K562 (cell line): Measurements from ENCODE around the gene CACNA2D4. TPM values are rescaled to one million over a fixed set of nuclear protein-coding genes. Genes with fewer than 3 reads are reported as not detected.

ENCODE experiments used
- ATAC-seq: fragments of 200-7000 bp; cut with Tn5 transposase; 3 replicates; pipeline ENCODE4 v1.9.1; 2020; ENCODE audit warnings: moderate library complexity
- BruUV-seq: library from RNA; stranded (reverse); fragments of 400-500 nt; replicated peaks from 2 replicates; lab custom pipeline; 2021; lab: Mats Ljungman, UMichigan
- CTCF ChIA-PET: fragments of 300-600 bp; formaldehyde crosslinking; extraction: SDS; loops from one replicate; lab custom pipeline; 2021; ENCODE audit warnings: low intra/inter-chr PET ratio; lab: Yijun Ruan, JAX
- POLR2A ChIA-PET: fragments of 300-600, 350-650 bp; sonication (Branson Sonifier 250); formaldehyde crosslinking; extraction: SDS; loops from one replicate; lab custom pipeline; 2021; ENCODE audit warnings: antibody characterized with exemption, inconsistent platforms; lab: Yijun Ruan, JAX
- DNase-seq, 4 experiments: peaks; one replicate each; pipeline versions ENCODE4 v3.0.0 to v3.0.0-alpha.2; 2011 to 2018; ENCODE audit warnings: low spot score in 3 of 4, mixed read lengths in 3 of 4; ENCODE audit errors: extremely low read depth in 1 of 4
- FAIRE-seq: peaks from 2 replicates; lab custom pipeline; 2011; peaks lifted over from hg19 to GRCh38; lab: Jason Lieb, UNC
- H2AFZ ChIP-seq: 2 replicates; pipeline ENCODE4 v1.6.0; 2011; ENCODE audit warnings: low read depth, low read length, control low read depth, inconsistent platforms
- H3K27ac ChIP-seq: fragments of 200-600 bp; 3 replicates; pipeline ENCODE4 v1.8.0; 2011; ENCODE audit warnings: low read depth, mild to moderate bottlenecking, control low read depth, inconsistent platforms, low read length, moderate library complexity, mixed read lengths; ENCODE audit errors: extremely low read depth
- H3K27me3 ChIP-seq, 2 experiments: fragments of 300-600 bp in 1 of 2; 2 replicates in 1 of 2; 3 replicates in 1 of 2; pipeline versions ENCODE4 v1.6.0 to v1.8.0; 2011; ENCODE audit warnings: inconsistent platforms in 2 of 2, low read length in 2 of 2, mild to moderate bottlenecking in 1 of 2, mixed read lengths in 1 of 2, moderate library complexity in 1 of 2; ENCODE audit not compliant: control insufficient read depth in 2 of 2, insufficient read depth in 2 of 2
- H3K36me3 ChIP-seq: fragments of 300-600 bp; 3 replicates; pipeline ENCODE4 v1.8.0; 2011; ENCODE audit warnings: mild to moderate bottlenecking, low read length, inconsistent platforms; ENCODE audit not compliant: control insufficient read depth, insufficient read depth
- H3K4me1 ChIP-seq, 2 experiments: fragments of 200-600 bp in 1 of 2; replicated peaks in 1 of 2; 2 replicates in 1 of 2; 3 replicates in 1 of 2; pipeline versions ENCODE4 v1.5.1 to v1.8.0; 2011; ENCODE audit warnings: inconsistent platforms in 2 of 2, low read length in 2 of 2, mild to moderate bottlenecking in 1 of 2, mixed read lengths in 1 of 2, moderate library complexity in 1 of 2; ENCODE audit not compliant: control insufficient read depth in 2 of 2, insufficient read depth in 2 of 2
- H3K4me2 ChIP-seq: 2 replicates; pipeline ENCODE4 v1.6.1; 2011; ENCODE audit warnings: low read length, control low read depth, inconsistent platforms, mixed read lengths; ENCODE audit not compliant: insufficient read depth
- H3K4me3 ChIP-seq: fragments of 200-600 bp; sonication (generic), shearing (Covaris generic); 2 replicates; pipeline ENCODE4 v1.5.1; 2016; ENCODE audit warnings: control low read depth, inconsistent platforms
- H3K79me2 ChIP-seq: fragments of 200-600 bp; 3 replicates; pipeline ENCODE4 v1.8.0; 2011; ENCODE audit warnings: low read length, inconsistent platforms; ENCODE audit not compliant: control insufficient read depth, insufficient read depth
- H3K9ac ChIP-seq, 2 experiments: 2 replicates each; pipeline versions ENCODE4 v1.6.0 to v1.6.1; 2011; ENCODE audit warnings: low read depth in 2 of 2, low read length in 2 of 2, control low read depth in 1 of 2, inconsistent platforms in 1 of 2, mild to moderate bottlenecking in 1 of 2, mixed read lengths in 1 of 2; ENCODE audit not compliant: insufficient read depth in 1 of 2
- H3K9me1 ChIP-seq: one replicate; pipeline ENCODE4 v1.6.0; 2011; ENCODE audit warnings: inconsistent platforms, mild to moderate bottlenecking, low read length, moderate library complexity; ENCODE audit not compliant: control insufficient read depth, insufficient read depth
- H3K9me3 ChIP-seq: replicated peaks from 2 replicates; pipeline ENCODE4 v1.5.1; 2011; ENCODE audit warnings: low read depth, low read length, inconsistent platforms; ENCODE audit not compliant: control insufficient read depth, insufficient read depth
- H4K20me1 ChIP-seq: replicated peaks from 2 replicates; pipeline ENCODE4 v1.6.1; 2011; ENCODE audit warnings: low read length, inconsistent platforms, mixed read lengths; ENCODE audit not compliant: control insufficient read depth, insufficient read depth
- BRF1 ChIP-seq: IDR thresholded peaks from 3 replicates; pipeline ENCODE4 v1.6.1; 2011; ENCODE audit warnings: borderline replicate concordance, mild to moderate bottlenecking; ENCODE audit not compliant: insufficient read length; ENCODE audit errors: extremely low read depth
- CSDE1 ChIP-seq, 2 experiments: fragments of 450-650 bp; IDR thresholded peaks; 2 replicates each; pipeline ENCODE4 v1.6.1; 2016; ENCODE audit warnings: mild to moderate bottlenecking in 1 of 2
- FOSL1 ChIP-seq: fragments of 200-800 bp; sonication (Bioruptor generic); conservative IDR thresholded peaks from 2 replicates; pipeline ENCODE4 v1.6.1; 2016; ENCODE audit warnings: missing genetic modification characterization, missing compliant biosample characterization
- FOXP1 ChIP-seq: sonication (generic); formaldehyde crosslinking; IDR thresholded peaks from 2 replicates; pipeline ENCODE4 v1.8.0; 2022; ENCODE audit warnings: mild to moderate bottlenecking, missing genetic modification reagents
- ILK ChIP-seq: fragments of 450-650 bp; IDR thresholded peaks from 2 replicates; pipeline ENCODE4 v1.6.1; 2016; ENCODE audit warnings: missing genetic modification characterization, low read depth, mild to moderate bottlenecking, missing compliant biosample characterization, moderate library complexity, borderline replicate concordance
- MTA2 ChIP-seq: fragments of 450-650 bp; IDR thresholded peaks from 2 replicates; pipeline ENCODE4 v1.6.1; 2016; ENCODE audit warnings: low read depth
- RAD21 ChIP-seq, 2 experiments: fragments of 250-450 bp in 1 of 2; fragments of 450-650 bp in 1 of 2; sonication (Bioruptor Pico) in 1 of 2; formaldehyde crosslinking in 1 of 2; IDR thresholded peaks in 1 of 2; conservative IDR thresholded peaks in 1 of 2; 2 replicates each; pipeline versions ENCODE4 v1.4.0 to v1.8.0; 2020 to 2022; ENCODE audit warnings: mild to moderate bottlenecking in 2 of 2, moderate library complexity in 1 of 2
- RBFOX2 ChIP-seq: fragments of 200-400 bp; formaldehyde crosslinking; IDR thresholded peaks from 2 replicates; pipeline ENCODE4 v1.6.1; 2017; ENCODE audit warnings: low read depth, mild to moderate bottlenecking, low read length, moderate library complexity
- RFX5 ChIP-seq: IDR thresholded peaks from 2 replicates; pipeline ENCODE4 v1.6.1; 2011; ENCODE audit warnings: low read depth, mild to moderate bottlenecking, improper control_type of control experiment, low read length
- TAF1 ChIP-seq: IDR thresholded peaks from 2 replicates; pipeline ENCODE4 v1.6.1; 2011; ENCODE audit warnings: mild to moderate bottlenecking, low read length, moderate library complexity; ENCODE audit not compliant: insufficient read depth, control insufficient read depth, severe bottlenecking; ENCODE audit errors: extremely low read depth
- TAF7 ChIP-seq: fragments of 450-650 bp; IDR thresholded peaks from 2 replicates; pipeline ENCODE4 v1.6.1; 2016; ENCODE audit warnings: missing genetic modification characterization, missing compliant biosample characterization
- ZNF347 ChIP-seq: fragments of 450-650 bp; formaldehyde crosslinking; IDR thresholded peaks from 2 replicates; pipeline ENCODE4 v1.4.0; 2020; ENCODE audit warnings: low read depth, mild to moderate bottlenecking, moderate library complexity
- ZNF445 ChIP-seq: fragments of 250-450 bp; sonication (Bioruptor Pico); IDR thresholded peaks from 2 replicates; pipeline ENCODE4 v1.4.0; 2020; ENCODE audit warnings: low read depth, mild to moderate bottlenecking, moderate library complexity
- ZNF583 ChIP-seq: fragments of 250-450 bp; sonication (Bioruptor Pico); IDR thresholded peaks from 2 replicates; pipeline ENCODE4 v1.4.0; 2020
- ZNF778 ChIP-seq: fragments of 450-650 bp; formaldehyde crosslinking; IDR thresholded peaks from 2 replicates; pipeline ENCODE4 v1.4.0; 2020; ENCODE audit warnings: mild to moderate bottlenecking, moderate library complexity
- WGBS: fragments of 100-300 bp; shearing (Covaris generic); methylation state at CpG from one replicate; pipeline ENCODE4 v1.1.6; 2016; ENCODE audit warnings: low coverage, mixed read lengths; ENCODE audit not compliant: insufficient coverage; ENCODE audit errors: missing lambda C conversion rate; 5-methylcytosine and 5-hydroxymethylcytosine counted together
- in situ Hi-C: fragments of 300-500 bp; cut with MboI; formaldehyde crosslinking; loops from 4 replicates; pipeline ENCODE4 v1.15.0; 2018; ENCODE audit warnings: inconsistent platforms, mixed read lengths
- intact Hi-C: fragments of 100-400 bp; cut with micrococcal nuclease; formaldehyde crosslinking; loops from 2 replicates; pipeline ENCODE4 v1.14.2; 2022
- polyA plus RNA-seq, 8 experiments: library from polyadenylated mRNA; depleted of rRNA in 4 of 8; stranded (reverse) in 5 of 8; unstranded in 3 of 8; fragments of >200 nt; fragmentation: Nextera tagmentation in 2 of 8; fragmentation: Illumina TruSeq in 1 of 8; extraction: Ambion mirVana in 2 of 8; extraction: Trizol in 1 of 8; gene quantifications; 2 replicates each; pipeline versions ENCODE4 v1.2.1 to v1.2.3, GENCODE V29; 2011 to 2014; ENCODE audit warnings: inconsistent platforms in 1 of 8, missing spikeins in 1 of 8
- total RNA-seq, 7 experiments: library from RNA; depleted of rRNA in 6 of 7; stranded (reverse); fragments of >200 nt in 6 of 7; fragmentation: Illumina TruSeq in 2 of 7; extraction: Trizol in 2 of 7; gene quantifications; 2 replicates each; pipeline versions ENCODE4 v1.2.1 to v1.2.3, GENCODE V29; 2011 to 2021; ENCODE audit warnings: low replicate concordance in 1 of 7
- TF ChIP-seq, protein P1 (sequence below): sonication (generic); formaldehyde crosslinking; IDR thresholded peaks from 2 replicates; pipeline ENCODE4 v1.8.1; 2023; ENCODE audit warnings: mild to moderate bottlenecking, missing genetic modification reagents
- TF ChIP-seq, protein P2 (sequence below): sonication (generic); formaldehyde crosslinking; IDR thresholded peaks from 2 replicates; pipeline ENCODE4 v1.8.0; 2022; ENCODE audit warnings: mild to moderate bottlenecking, missing genetic modification reagents

CACNA2D4 gene
- total and polyA plus RNA-seq, 9 of the 15 experiments (the other 6 are each of a cell fraction or from before 2014, with no cell fraction given) = 0.04 to 0.69 (median 0.40) TPM; not detected in 3

DNA sequence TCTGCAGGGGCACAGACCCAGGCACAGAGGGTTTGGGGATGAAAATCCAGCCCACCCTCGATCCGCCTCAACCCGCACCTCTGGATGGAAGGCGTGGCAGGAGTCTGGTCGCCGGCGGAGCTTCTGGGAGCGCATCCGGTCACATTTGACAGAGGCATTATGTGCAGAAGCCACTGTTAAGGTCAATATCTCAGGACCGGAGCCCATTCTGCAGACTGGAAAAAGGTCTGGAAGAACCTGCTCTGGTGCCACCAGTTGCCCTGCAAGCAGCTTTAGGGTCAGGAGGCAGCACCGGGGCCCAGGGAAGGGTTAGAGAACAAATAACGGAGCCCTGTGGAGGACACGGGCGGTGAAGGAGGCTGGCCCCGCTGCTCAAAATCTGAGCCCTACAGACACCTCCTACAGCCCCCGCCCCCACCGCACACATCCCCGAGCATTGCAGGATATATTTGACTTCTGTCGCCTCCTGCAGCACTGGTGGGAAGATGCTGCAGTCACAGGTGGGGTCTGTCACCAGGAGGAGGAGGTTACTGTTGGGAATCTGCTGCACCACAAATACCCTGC, 123.1 kb downstream of the CACNA2D4 start:
- H3K79me2 ChIP-seq = no peaks in the 10 kb centered on the region
- H3K4me3 ChIP-seq = no peak overlapping the region
- no peaks in the 10 kb centered on the region; the same call in 1 of the 2 replicates for H4K20me1 ChIP-seq
- no peaks in the 10 kb centered on the region for H3K9me1 ChIP-seq
- intact Hi-C loops = loop anchor here (10.0 kb wide), 1 partner anchor 239 kb away; no protein-coding TSS in a partner anchor
- TF ChIP-seq FOXP1 (CRISPR knock-in tag) (no peak), FOSL1 (tag) (no peak), ZNF445 (CRISPR knock-in tag) (no peak), TAF1 (no peak), TAF7 (tag) (no peak), RAD21 (CRISPR knock-in tag; conservative IDR thresholded peaks at IDR 0.05 in 1 of 2, IDR thresholded peaks at IDR 0.05 in 1 of 2) (no peak), CSDE1 (IDR thresholded peaks at IDR 0.05) (no peak), ILK (no peak), RBFOX2 (no peak), MTA2 (no peak), BRF1 (no peak), ZNF583 (CRISPR knock-in tag) (no peak), ZNF778 (no peak), ZNF347 (CRISPR knock-in tag) (no peak), RFX5 (no peak)
- TF ChIP-seq, protein P1, sequence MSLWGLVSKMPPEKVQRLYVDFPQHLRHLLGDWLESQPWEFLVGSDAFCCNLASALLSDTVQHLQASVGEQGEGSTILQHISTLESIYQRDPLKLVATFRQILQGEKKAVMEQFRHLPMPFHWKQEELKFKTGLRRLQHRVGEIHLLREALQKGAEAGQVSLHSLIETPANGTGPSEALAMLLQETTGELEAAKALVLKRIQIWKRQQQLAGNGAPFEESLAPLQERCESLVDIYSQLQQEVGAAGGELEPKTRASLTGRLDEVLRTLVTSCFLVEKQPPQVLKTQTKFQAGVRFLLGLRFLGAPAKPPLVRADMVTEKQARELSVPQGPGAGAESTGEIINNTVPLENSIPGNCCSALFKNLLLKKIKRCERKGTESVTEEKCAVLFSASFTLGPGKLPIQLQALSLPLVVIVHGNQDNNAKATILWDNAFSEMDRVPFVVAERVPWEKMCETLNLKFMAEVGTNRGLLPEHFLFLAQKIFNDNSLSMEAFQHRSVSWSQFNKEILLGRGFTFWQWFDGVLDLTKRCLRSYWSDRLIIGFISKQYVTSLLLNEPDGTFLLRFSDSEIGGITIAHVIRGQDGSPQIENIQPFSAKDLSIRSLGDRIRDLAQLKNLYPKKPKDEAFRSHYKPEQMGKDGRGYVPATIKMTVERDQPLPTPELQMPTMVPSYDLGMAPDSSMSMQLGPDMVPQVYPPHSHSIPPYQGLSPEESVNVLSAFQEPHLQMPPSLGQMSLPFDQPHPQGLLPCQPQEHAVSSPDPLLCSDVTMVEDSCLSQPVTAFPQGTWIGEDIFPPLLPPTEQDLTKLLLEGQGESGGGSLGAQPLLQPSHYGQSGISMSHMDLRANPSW = no peak
- TF ChIP-seq, protein P2, sequence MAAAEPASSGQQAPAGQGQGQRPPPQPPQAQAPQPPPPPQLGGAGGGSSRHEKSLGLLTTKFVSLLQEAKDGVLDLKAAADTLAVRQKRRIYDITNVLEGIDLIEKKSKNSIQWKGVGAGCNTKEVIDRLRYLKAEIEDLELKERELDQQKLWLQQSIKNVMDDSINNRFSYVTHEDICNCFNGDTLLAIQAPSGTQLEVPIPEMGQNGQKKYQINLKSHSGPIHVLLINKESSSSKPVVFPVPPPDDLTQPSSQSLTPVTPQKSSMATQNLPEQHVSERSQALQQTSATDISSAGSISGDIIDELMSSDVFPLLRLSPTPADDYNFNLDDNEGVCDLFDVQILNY (CRISPR knock-in tag) = no peak
- in situ Hi-C loops = no loop called here
- CTCF ChIA-PET = interaction anchor here (1.5 to 3.4 kb wide), 3 partner anchors 145 to 787 kb away, joined by 4 to 44 read pairs (median 6); no protein-coding TSS in a partner anchor
- 0 out of 2 replicates have a peak overlapping the region, but pooled peaks have one; percentile 60 for H3K4me2 ChIP-seq
- no peaks in the 10 kb centered on the region for H3K36me3 ChIP-seq
- H3K9ac ChIP-seq = peak overlapping the region in 1 of 2 experiments; percentile 36; a peak in 1 of 4 replicates
- no TSS peak for BruUV-seq
- 59% methylated on average over 15 of the region's 19 CpGs for WGBS
- H2AFZ ChIP-seq = peak overlapping the region; percentile 70; the same call in 1 of the 2 replicates
- peaks cover 0 to 42% of the 10 kb centered on the region in 2 experiments; a peak in 4 of 5 replicates for H3K4me1 ChIP-seq
- no peaks in the 10 kb centered on the region for H3K27me3 ChIP-seq
- DNase-seq = no peak
- no peaks in the 10 kb centered on the region for H3K9me3 ChIP-seq
- H3K27ac ChIP-seq = no peak overlapping the region
- no peak for FAIRE-seq
- no peak for ATAC-seq
- POLR2A ChIA-PET = no interaction called here
